OCI-LY1 (cell line): ENCODE results near the gene DRGX.

ENCODE experiments used
- EZH2 ChIP-seq: fragments of 200-600 bp; sonication (generic), shearing (Covaris generic); IDR thresholded peaks from 2 replicates; pipeline ENCODE4 v1.8.0; 2017; ENCODE audit warnings: borderline replicate concordance, mixed run types, mild to moderate bottlenecking, antibody characterized with exemption, low read length, moderate library complexity, mixed read lengths
- TF ChIP-seq, protein P1 (sequence below): fragments of 200-600 bp; sonication (generic), shearing (Covaris generic); IDR thresholded peaks from 2 replicates; pipeline ENCODE4 v1.5.1; 2017; ENCODE audit warnings: mild to moderate bottlenecking, antibody characterized with exemption, low read length, moderate library complexity, mixed read lengths

DNA sequence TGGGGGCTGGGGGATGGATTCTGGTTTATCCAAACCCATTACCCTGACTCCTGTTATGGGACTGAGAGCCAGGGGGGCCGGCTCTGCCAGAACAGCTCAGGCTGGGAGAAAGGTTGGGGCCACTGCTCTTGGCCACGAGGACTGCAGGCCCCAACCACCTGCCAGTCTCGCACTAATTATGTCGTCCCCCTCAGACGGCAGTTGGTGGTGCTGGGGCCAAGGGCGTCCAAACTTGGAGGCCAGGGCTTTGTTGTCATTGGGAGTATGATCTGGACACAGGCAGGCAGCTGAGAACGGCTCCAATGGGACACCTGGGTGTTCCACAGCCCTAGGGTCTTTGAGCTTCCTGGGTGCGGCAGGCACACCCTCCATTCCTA lies 34.7 kb downstream of the DRGX start:
- TF ChIP-seq, protein P1, sequence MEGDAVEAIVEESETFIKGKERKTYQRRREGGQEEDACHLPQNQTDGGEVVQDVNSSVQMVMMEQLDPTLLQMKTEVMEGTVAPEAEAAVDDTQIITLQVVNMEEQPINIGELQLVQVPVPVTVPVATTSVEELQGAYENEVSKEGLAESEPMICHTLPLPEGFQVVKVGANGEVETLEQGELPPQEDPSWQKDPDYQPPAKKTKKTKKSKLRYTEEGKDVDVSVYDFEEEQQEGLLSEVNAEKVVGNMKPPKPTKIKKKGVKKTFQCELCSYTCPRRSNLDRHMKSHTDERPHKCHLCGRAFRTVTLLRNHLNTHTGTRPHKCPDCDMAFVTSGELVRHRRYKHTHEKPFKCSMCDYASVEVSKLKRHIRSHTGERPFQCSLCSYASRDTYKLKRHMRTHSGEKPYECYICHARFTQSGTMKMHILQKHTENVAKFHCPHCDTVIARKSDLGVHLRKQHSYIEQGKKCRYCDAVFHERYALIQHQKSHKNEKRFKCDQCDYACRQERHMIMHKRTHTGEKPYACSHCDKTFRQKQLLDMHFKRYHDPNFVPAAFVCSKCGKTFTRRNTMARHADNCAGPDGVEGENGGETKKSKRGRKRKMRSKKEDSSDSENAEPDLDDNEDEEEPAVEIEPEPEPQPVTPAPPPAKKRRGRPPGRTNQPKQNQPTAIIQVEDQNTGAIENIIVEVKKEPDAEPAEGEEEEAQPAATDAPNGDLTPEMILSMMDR = no peak
- TF ChIP-seq EZH2 = no peak
